SH-SY5Y (cell line): ENCODE data around the gene FLT3LG.

Source experiments
- GATA2 ChIP-seq: IDR thresholded peaks from 2 replicates; pipeline ENCODE4 v1.6.1; 2011; ENCODE audit warnings: mild to moderate bottlenecking, low read depth, low read length
- GATA3 ChIP-seq: IDR thresholded peaks from 2 replicates; pipeline ENCODE4 v1.6.1; 2011; ENCODE audit warnings: low read depth, mild to moderate bottlenecking, low read length, moderate library complexity

DNA sequence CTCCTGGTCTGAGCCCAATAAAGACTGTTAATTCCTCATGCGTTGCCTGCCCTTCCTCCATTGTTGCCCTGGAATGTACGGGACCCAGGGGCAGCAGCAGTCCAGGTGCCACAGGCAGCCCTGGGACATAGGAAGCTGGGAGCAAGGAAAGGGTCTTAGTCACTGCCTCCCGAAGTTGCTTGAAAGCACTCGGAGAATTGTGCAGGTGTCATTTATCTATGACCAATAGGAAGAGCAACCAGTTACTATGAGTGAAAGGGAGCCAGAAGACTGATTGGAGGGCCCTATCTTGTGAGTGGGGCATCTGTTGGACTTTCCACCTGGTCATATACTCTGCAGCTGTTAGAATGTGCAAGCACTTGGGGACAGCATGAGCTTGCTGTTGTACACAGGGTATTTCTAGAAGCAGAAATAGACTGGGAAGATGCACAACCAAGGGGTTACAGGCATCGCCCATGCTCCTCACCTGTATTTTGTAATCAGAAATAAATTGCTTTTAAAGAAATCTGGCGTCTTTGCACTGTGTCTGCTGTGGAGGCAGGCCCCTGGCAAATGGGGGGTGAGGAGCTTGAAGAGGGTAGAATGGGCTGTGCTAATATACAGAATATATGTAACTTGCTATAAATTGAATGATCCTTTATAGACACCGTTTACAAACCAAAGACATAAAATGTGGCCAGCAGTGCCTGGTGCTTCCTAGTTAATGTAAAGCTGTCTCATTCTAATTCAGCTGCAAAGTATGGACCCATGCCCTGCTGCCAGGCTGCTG is 18.0 kb downstream of the FLT3LG start:
- TF ChIP-seq GATA3: no peak
- no peak for TF ChIP-seq GATA2
